DND-41 (cell line): ENCODE data around the gene SLC2A8.

Source experiments
- CTCF ChIP-seq: IDR thresholded peaks from 2 replicates; pipeline ENCODE4 v1.5.1; 2012; ENCODE audit warnings: borderline replicate concordance, low read length, moderate library complexity, mild to moderate bottlenecking; ENCODE audit not compliant: poor library complexity, severe bottlenecking; ENCODE audit errors: extremely low read depth
- EZH2 ChIP-seq: IDR thresholded peaks from 3 replicates; pipeline ENCODE4 v1.6.1; 2012; ENCODE audit warnings: borderline replicate concordance, low read depth, mild to moderate bottlenecking, moderate library complexity, low read length, inconsistent platforms; ENCODE audit not compliant: severe bottlenecking

- no peak for TF ChIP-seq CTCF
- no peak for TF ChIP-seq EZH2
Observed at GRCh38 chr9:127426756-127427155, 29.8 kb downstream of the SLC2A8 start.
